KMS-11 (cell line): ENCODE data around the gene ZFP64.
A peak's percentile ranks its signal among the peaks of the same experiment; 100 is the strongest.

Experiments
- H2AFZ ChIP-seq: fragments of 200-600 bp; sonication (generic); 2 replicates; pipeline ENCODE4 v1.6.1; 2016; ENCODE audit warnings: antibody characterized with exemption, mixed run types, low read depth
- H3K27ac ChIP-seq: fragments of 200-600 bp; sonication (generic); 2 replicates; pipeline ENCODE4 v1.6.1; 2016; ENCODE audit warnings: mild to moderate bottlenecking, mixed run types
- H3K27me3 ChIP-seq: fragments of 200-600 bp; sonication (generic); 2 replicates; pipeline ENCODE4 v1.6.1; 2017; ENCODE audit warnings: mild to moderate bottlenecking, low read depth, mixed run types, moderate library complexity; ENCODE audit not compliant: insufficient read depth
- H3K36me3 ChIP-seq: fragments of 200-600 bp; sonication (generic); 2 replicates; pipeline ENCODE4 v1.6.1; 2017; ENCODE audit warnings: mild to moderate bottlenecking, mixed run types; ENCODE audit not compliant: insufficient read depth
- H3K4me1 ChIP-seq: fragments of 200-600 bp; sonication (generic); 2 replicates; pipeline ENCODE4 v1.6.1; 2016; ENCODE audit warnings: mild to moderate bottlenecking, low read depth, mixed run types; ENCODE audit not compliant: poor library complexity, severe bottlenecking
- H3K4me2 ChIP-seq: fragments of 200-600 bp; sonication (generic); 2 replicates; pipeline ENCODE4 v1.7.0; 2016; ENCODE audit warnings: mild to moderate bottlenecking, mixed run types
- H3K4me3 ChIP-seq: fragments of 200-600 bp; sonication (generic); IDR thresholded peaks from 2 replicates; pipeline ENCODE4 v1.6.1; 2017; ENCODE audit warnings: low read depth, low read length, mixed read lengths; ENCODE audit not compliant: insufficient read depth
- H3K79me2 ChIP-seq: fragments of 200-600 bp; sonication (generic); 2 replicates; pipeline ENCODE4 v1.6.1; 2016; ENCODE audit warnings: low read depth, mixed run types; ENCODE audit not compliant: insufficient read depth
- H3K9ac ChIP-seq: fragments of 200-600 bp; sonication (generic); 2 replicates; pipeline ENCODE4 v1.6.1; 2016; ENCODE audit warnings: mild to moderate bottlenecking, mixed run types
- H4K20me1 ChIP-seq: fragments of 200-600 bp; sonication (generic); 2 replicates; pipeline ENCODE4 v1.6.1; 2016; ENCODE audit warnings: mild to moderate bottlenecking, mixed run types; ENCODE audit not compliant: insufficient read depth
- TF ChIP-seq, protein P1 (sequence below): fragments of 200-600 bp; sonication (generic); conservative IDR thresholded peaks from 2 replicates; pipeline ENCODE4 v1.6.1; 2017; ENCODE audit warnings: low read depth, mild to moderate bottlenecking, antibody characterized with exemption, low read length, moderate library complexity, mixed read lengths

Gene ZFP64

GRCh38 chr20:52191916-52192718 lies 538 bp upstream of the ZFP64 start:
- H3K79me2 ChIP-seq = peaks cover 28% of the 10 kb centered on the region; the same call in 1 of the 2 replicates
- peak overlapping the region; percentile 77 for H2AFZ ChIP-seq
- TF ChIP-seq, protein P1, sequence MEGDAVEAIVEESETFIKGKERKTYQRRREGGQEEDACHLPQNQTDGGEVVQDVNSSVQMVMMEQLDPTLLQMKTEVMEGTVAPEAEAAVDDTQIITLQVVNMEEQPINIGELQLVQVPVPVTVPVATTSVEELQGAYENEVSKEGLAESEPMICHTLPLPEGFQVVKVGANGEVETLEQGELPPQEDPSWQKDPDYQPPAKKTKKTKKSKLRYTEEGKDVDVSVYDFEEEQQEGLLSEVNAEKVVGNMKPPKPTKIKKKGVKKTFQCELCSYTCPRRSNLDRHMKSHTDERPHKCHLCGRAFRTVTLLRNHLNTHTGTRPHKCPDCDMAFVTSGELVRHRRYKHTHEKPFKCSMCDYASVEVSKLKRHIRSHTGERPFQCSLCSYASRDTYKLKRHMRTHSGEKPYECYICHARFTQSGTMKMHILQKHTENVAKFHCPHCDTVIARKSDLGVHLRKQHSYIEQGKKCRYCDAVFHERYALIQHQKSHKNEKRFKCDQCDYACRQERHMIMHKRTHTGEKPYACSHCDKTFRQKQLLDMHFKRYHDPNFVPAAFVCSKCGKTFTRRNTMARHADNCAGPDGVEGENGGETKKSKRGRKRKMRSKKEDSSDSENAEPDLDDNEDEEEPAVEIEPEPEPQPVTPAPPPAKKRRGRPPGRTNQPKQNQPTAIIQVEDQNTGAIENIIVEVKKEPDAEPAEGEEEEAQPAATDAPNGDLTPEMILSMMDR = peak; percentile 36; the same call in 1 of the 2 replicates
- H3K4me2 ChIP-seq = peak overlapping the region; percentile 81
- H3K27ac ChIP-seq = peak overlapping the region; percentile 91
- H3K9ac ChIP-seq = peak overlapping the region; percentile 93
- H3K36me3 ChIP-seq = no peaks in the 10 kb centered on the region
- no peak overlapping the region for H3K4me3 ChIP-seq
- H3K27me3 ChIP-seq = no peaks in the 10 kb centered on the region
- no peaks in the 10 kb centered on the region for H4K20me1 ChIP-seq
- H3K4me1 ChIP-seq = peaks cover 20% of the 10 kb centered on the region

DNA sequence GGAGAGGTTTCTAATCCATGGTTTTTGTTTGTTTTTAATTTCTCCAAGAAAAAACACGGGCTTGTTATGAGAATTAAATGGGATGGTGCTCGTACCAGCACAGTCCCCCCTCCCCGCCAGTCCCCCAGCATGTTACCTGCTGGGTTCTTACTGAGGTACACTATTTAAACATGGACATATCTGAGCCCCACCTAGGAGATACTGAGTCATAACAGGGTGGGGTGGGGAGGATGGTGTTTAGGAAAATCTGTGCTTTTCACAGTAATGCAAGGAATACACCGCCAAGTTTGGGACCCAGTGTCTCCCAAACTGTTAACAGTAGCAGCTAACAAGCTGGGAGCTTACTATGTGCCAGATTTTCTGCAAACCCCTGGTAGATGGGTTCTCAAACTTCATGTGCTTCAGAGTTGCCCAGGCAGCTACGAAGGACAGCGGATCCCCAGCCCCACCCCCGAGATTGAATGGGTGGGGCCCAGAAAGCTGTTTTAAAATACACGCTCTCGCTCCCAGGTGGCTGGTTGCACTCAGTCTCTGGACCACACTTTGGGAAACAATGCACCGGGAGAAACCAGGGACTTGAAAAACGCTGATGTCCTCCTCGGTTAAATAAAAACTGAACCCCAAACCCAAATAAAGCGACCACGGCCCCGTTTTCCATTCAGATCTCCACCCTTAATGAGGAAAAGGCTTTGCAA lies 995 bp downstream of the ZFP64 start:
- Histone ChIP-seq H3K27ac (peak overlapping the region; percentile 91), H3K4me2 (peak overlapping the region; percentile 89), H3K79me2 (peaks cover 28% of the 10 kb centered on the region; the same call in 1 of the 2 replicates), H3K4me3 (no peak overlapping the region), H2AFZ (peak overlapping the region; percentile 77), H3K4me1 (peaks cover 20% of the 10 kb centered on the region), H4K20me1 (no peaks in the 10 kb centered on the region), H3K27me3 (no peaks in the 10 kb centered on the region), H3K9ac (peak overlapping the region; percentile 93), H3K36me3 (no peaks in the 10 kb centered on the region; the same call in 1 of the 2 replicates)
- TF ChIP-seq, protein P1 = no peak

DNA sequence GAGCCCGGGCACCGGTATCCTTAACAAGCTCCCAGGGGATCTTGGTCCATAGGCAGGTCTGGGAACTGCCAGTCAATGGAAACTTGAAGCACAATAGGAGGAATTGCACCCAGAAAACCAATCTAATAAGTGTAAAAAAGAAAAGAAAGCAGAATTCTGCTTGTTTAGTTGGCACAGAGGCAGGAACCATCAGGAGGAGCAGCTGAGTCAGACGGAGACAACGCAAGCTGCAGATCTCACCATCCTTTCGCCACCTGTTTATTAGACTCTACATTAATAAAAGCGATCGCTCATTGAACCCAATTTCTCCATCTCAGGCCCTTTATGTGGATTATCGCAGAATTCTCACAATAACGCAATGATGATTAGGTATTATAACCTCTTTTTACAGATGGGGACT lies 9.8 kb downstream of the ZFP64 start:
- Histone ChIP-seq H3K4me2 (no peak overlapping the region), H3K4me1 (peaks cover 43% of the 10 kb centered on the region)

DNA sequence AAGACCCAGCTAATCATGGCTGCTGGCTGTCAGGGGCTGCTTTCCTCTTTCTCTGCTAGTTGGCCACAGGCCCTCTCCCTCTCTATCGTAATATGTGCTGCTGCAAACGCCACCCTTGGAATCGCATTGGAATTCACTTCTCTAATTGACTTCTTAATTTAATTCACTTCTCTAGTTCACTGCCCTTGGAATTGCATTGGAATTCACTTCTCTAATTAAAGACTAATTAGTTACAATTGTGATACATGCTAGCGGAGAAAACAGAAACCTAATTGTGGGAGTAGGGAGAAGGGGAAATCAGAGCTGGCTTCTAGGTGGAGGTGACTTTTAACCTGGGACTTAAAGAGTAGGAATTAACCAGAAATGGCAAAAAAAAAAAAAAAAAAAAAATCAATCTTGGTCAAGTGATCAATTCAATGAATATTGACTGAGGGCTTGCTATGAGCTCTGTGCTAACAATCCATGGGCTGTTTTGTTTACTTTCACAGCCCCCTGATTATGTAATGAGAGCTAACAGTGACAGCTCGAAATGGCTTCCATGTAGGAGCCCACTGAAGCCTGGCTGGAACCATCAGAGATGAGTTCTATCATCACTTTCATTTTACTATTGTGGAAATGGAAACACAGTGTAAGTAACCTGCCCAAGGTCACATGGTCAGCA lies 11.3 kb downstream of the ZFP64 start:
- Histone ChIP-seq H3K27ac (peak overlapping the region; percentile 87), H3K4me3 (no peak overlapping the region), H2AFZ (peak overlapping the region; percentile 44), H3K27me3 (no peaks in the 10 kb centered on the region), H3K36me3 (no peaks in the 10 kb centered on the region), H3K79me2 (peaks cover 5% of the 10 kb centered on the region; the same call in 1 of the 2 replicates), H3K4me1 (peaks cover 43% of the 10 kb centered on the region), H3K9ac (peak overlapping the region; percentile 44; the same call in 1 of the 2 replicates), H4K20me1 (no peaks in the 10 kb centered on the region), H3K4me2 (peak overlapping the region; percentile 96)
- TF ChIP-seq, protein P1 = no peak

More for the DNA sequence above, 9.8 kb downstream of the ZFP64 start:
- Histone ChIP-seq H3K9ac (no peak overlapping the region), H3K4me3 (no peak overlapping the region), H3K79me2 (peaks cover 5% of the 10 kb centered on the region; the same call in 1 of the 2 replicates), H4K20me1 (no peaks in the 10 kb centered on the region), H3K36me3 (no peaks in the 10 kb centered on the region; the same call in 1 of the 2 replicates), H3K27ac (no peak overlapping the region), H3K27me3 (no peaks in the 10 kb centered on the region), H2AFZ (no peak overlapping the region)
- TF ChIP-seq, protein P1 = no peak
